ENCODE measurements around the gene NHEJ1. TPM values are rescaled to one million over a fixed set of nuclear protein-coding genes. Genes with fewer than 3 reads are reported as not detected.
"Not testable (repeated sequence)": the region's sequence is repeated elsewhere in the genome, so short reads cannot be mapped to it uniquely, and the experiment has no call there.

NHEJ1 gene
- 7.8 TPM for total RNA-seq

- peak; percentile 95 for ATAC-seq
- peak; percentile 98 for DNase-seq (ENCODE audit: low spot score)
Measured at GRCh38 chr2:219160186-219161017, at the start of gene NHEJ1. Gene NHEJ1, minus strand, starts transcription at chr2:219160815. Its CDS starts 2,453 bp downstream, at chr2:219158362.

- no peak for DNase-seq (ENCODE audit: low spot score)
- no peak for ATAC-seq
Measured at GRCh38 chr2:219209236-219210195, 48.9 kb upstream of the NHEJ1 start.

GRCh38 chr2:219207884-219208740 is 47.5 kb upstream of the NHEJ1 start:
- DNase-seq (ENCODE audit: low spot score) = no peak

GRCh38 chr2:219207134-219207883 is 46.7 kb upstream of the NHEJ1 start:
- DNase-seq (ENCODE audit: low spot score) (peak; percentile 48), ATAC-seq (peak; percentile 0)

More at GRCh38 chr2:219207884-219208740, 47.5 kb upstream of the NHEJ1 start:
- peak; percentile 8 for ATAC-seq

- DNase-seq (ENCODE audit: low spot score) (peak; percentile 96), ATAC-seq (peak; percentile 90)
Measured at GRCh38 chr2:219206328-219207133, 45.9 kb upstream of the NHEJ1 start, which contains the start of gene ZFAND2B. Gene ZFAND2B, plus strand, starts transcription at chr2:219206782. Its CDS starts 206 bp downstream, at chr2:219206988.

- DNase-seq (ENCODE audit: low spot score) (no peak), ATAC-seq (no peak)
Measured at GRCh38 chr2:219205981-219206327, 45.3 kb upstream of the NHEJ1 start.

GRCh38 chr2:219205165-219205538 is 44.5 kb upstream of the NHEJ1 start:
- ATAC-seq (no peak), DNase-seq (ENCODE audit: low spot score) (no peak)

- no peak for DNase-seq (ENCODE audit: low spot score)
- ATAC-seq = no peak
Measured at GRCh38 chr2:219204425-219205164, 44.0 kb upstream of the NHEJ1 start.

GRCh38 chr2:219201331-219201730 is 40.7 kb upstream of the NHEJ1 start:
- not testable (repeated sequence) for DNase-seq (ENCODE audit: low spot score); ATAC-seq

- DNase-seq (ENCODE audit: low spot score); ATAC-seq: not testable (repeated sequence)
Measured at GRCh38 chr2:219200502-219201326, 40.1 kb upstream of the NHEJ1 start.

GRCh38 chr2:219199470-219200211 is 39.0 kb upstream of the NHEJ1 start:
- DNase-seq (ENCODE audit: low spot score) (no peak), ATAC-seq (no peak)

- ATAC-seq (no peak), DNase-seq (ENCODE audit: low spot score) (no peak)
Measured at GRCh38 chr2:219198974-219199373, 38.4 kb upstream of the NHEJ1 start.

- ATAC-seq (no peak), DNase-seq (ENCODE audit: low spot score) (no peak)
Measured at GRCh38 chr2:219197388-219197787, 36.8 kb upstream of the NHEJ1 start.

- ATAC-seq = no peak
- no peak for DNase-seq (ENCODE audit: low spot score)
Measured at GRCh38 chr2:219186754-219187456, 26.3 kb upstream of the NHEJ1 start.

- ATAC-seq (no peak), DNase-seq (ENCODE audit: low spot score) (no peak)
Measured at GRCh38 chr2:219184121-219184520, 23.5 kb upstream of the NHEJ1 start.

- ATAC-seq (no peak), DNase-seq (ENCODE audit: low spot score) (no peak)
Measured at GRCh38 chr2:219183151-219183772, 22.6 kb upstream of the NHEJ1 start.
